H1 (cell line): ENCODE measurements around the gene COX17.

Experiments used
- GTF2F1 ChIP-seq: IDR thresholded peaks from 2 replicates; pipeline ENCODE4 v1.6.1; 2012; ENCODE audit warnings: low read depth, low read length, improper control_type of control experiment, borderline replicate concordance
- HDAC6 ChIP-seq: IDR thresholded peaks from one replicate; pipeline ENCODE4 v1.7.1; 2012; ENCODE audit warnings: low read depth, mild to moderate bottlenecking, inconsistent platforms, low read length, moderate library complexity
- POLR2A ChIP-seq, 2 experiments: IDR thresholded peaks; 1 replicate in 1 of 2; 2 replicates in 1 of 2; pipeline ENCODE4 v1.6.1; 2011; ENCODE audit warnings: low read depth in 2 of 2, low read length in 2 of 2, mild to moderate bottlenecking in 2 of 2; ENCODE audit errors: control extremely low read depth in 1 of 2
- POU5F1 ChIP-seq: IDR thresholded peaks from 2 replicates; pipeline ENCODE4 v1.6.1; 2011; ENCODE audit warnings: low read depth, mild to moderate bottlenecking, low read length, moderate library complexity
- RBBP5 ChIP-seq: IDR thresholded peaks from 2 replicates; pipeline ENCODE4 v1.7.1; 2012; ENCODE audit warnings: low read depth, mild to moderate bottlenecking, inconsistent platforms, low read length, moderate library complexity, borderline replicate concordance
- RFX5 ChIP-seq: IDR thresholded peaks from 2 replicates; pipeline ENCODE4 v1.6.1; 2011; ENCODE audit warnings: low read depth, low read length, improper control_type of control experiment, borderline replicate concordance
- TAF1 ChIP-seq: IDR thresholded peaks from 2 replicates; pipeline ENCODE4 v1.6.1; 2011; ENCODE audit warnings: mild to moderate bottlenecking, low read depth, low read length
- TEAD4 ChIP-seq: IDR thresholded peaks from 2 replicates; pipeline ENCODE4 v1.6.1; 2012; ENCODE audit warnings: low read depth, low read length, inconsistent platforms, mixed read lengths
- TF ChIP-seq, protein P1 (sequence below): IDR thresholded peaks from 2 replicates; pipeline ENCODE4 v1.6.1; 2011; ENCODE audit warnings: low read depth, mild to moderate bottlenecking, low read length; ENCODE audit not compliant: insufficient read depth

DNA sequence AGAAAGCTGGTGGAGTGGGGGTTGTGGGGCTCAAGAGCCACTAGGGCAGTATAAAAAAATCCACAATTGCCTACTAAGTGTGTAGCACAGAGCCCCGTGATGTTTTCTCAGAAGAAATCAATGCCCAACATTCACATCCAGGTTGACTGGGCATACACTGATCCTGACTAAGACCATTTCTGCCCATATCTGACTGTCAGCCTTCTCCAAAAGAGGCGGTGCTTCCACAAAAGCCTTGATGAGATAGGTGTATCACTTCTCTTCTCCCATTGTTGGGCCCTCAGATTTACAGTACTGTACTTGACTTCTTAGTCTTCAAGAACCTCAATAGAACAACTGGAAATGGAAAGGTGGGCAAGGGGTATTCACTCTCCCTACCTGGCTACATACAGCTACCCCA lies 18.2 kb downstream of the COX17 start:
- TF ChIP-seq RFX5: no peak
- TF ChIP-seq, protein P1, sequence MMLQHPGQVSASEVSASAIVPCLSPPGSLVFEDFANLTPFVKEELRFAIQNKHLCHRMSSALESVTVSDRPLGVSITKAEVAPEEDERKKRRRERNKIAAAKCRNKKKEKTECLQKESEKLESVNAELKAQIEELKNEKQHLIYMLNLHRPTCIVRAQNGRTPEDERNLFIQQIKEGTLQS: no peak
- TF ChIP-seq HDAC6: no peak
- TF ChIP-seq TEAD4: no peak
- TF ChIP-seq POLR2A (IDR thresholded peaks at IDR 0.05; ENCODE audit: control extremely low read depth in 1 of 2, low read depth in 2 of 2, low read length in 2 of 2): no peak
- TF ChIP-seq POU5F1: no peak
- no peak for TF ChIP-seq GTF2F1
- TF ChIP-seq RBBP5: no peak
- no peak for TF ChIP-seq TAF1
